ENCODE data around the gene ASB11.

ASB11 gene

DNA sequence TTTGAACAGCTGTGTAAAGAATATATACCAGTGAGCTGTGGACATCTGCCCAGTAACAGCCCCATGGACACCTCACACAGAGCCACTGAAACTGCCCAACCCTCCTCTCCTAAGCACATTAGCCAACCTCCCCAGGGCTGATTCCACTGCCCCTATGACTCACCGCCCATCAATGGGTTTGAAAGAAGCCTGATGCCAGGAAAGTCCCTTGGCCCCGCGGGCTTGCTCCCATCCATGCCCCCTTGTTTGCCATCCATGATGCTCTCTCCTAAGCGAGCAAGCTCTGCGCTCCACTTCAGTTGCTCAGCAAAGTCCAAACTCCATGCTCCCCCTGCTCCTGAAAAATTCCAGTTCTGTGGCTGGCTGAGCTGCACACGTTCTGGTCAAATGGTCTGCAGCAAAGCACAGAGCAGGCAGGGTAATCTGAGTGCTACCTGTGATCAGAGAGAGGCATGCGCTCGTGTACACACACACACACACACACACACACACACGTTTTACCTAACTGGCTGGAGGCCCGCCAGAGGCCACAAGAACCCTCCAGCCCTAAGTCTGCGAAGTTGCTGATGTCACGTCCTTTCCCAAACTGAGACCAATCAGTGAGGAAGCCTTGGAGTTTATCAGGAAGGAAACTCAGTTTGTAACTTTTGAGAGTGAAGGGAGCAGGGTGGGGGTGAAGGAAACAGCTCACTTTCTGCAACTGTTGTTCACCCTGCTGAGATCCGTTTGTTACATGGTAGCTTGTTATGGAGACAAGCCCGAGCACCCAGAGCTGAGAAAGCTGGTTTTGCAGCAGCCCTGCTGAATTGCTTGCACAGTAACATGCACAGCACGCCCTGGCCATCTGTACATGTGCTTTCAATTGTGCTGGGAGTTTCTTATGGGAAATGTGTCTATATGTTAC is 45.6 kb downstream of the ASB11 start, which contains the start of gene ASB9:
Gene ASB9, minus strand, starts transcription at position 466 of the 904 bp plus-strand sequence. Its CDS starts 209 bp downstream, at position 257.
- H3K36me3 ChIP-seq (ENCODE audit: control insufficient read depth in 1 of 2, insufficient read depth in 2 of 2, low read length in 2 of 2) = no peaks in the 10 kb centered on the region
- no peaks in the 10 kb centered on the region for H3K27me3 ChIP-seq (ENCODE audit: low read depth, low read length)
- peaks cover 0 to 9% of the 10 kb centered on the region in 2 donors for H3K4me1 ChIP-seq (ENCODE audit: control insufficient read depth in 1 of 2, insufficient read depth in 2 of 2, low read length in 2 of 2)
- H3K9me3 ChIP-seq (ENCODE audit: control insufficient read depth in 1 of 2, low read length in 2 of 2) = no peaks in the 10 kb centered on the region
- H3K27ac ChIP-seq (ENCODE audit: low read length) = no peak within 1 kb of the TSS
- H3K4me3 ChIP-seq (ENCODE audit: low read depth in 1 of 2, low read length in 2 of 2) = peak within 1 kb of the TSS; percentile 28 to 30

- Histone ChIP-seq H3K4me3 (ENCODE audit: low read depth in 1 of 2, low read length in 2 of 2) (no peak overlapping the region), H3K27ac (ENCODE audit: low read length) (no peak overlapping the region), H3K36me3 (ENCODE audit: control insufficient read depth in 1 of 2, insufficient read depth in 2 of 2, low read length in 2 of 2) (no peaks in the 10 kb centered on the region), H3K4me1 (ENCODE audit: control insufficient read depth in 1 of 2, insufficient read depth in 2 of 2, low read length in 2 of 2) (peaks cover 0 to 9% of the 10 kb centered on the region in 2 donors), H3K9me3 (ENCODE audit: control insufficient read depth in 1 of 2, low read length in 2 of 2) (no peaks in the 10 kb centered on the region), H3K27me3 (ENCODE audit: low read depth, low read length) (no peaks in the 10 kb centered on the region)
Measured at GRCh38 chrX:15269120-15269519, 46.3 kb downstream of the ASB11 start.

- no peaks in the 10 kb centered on the region for H3K4me1 ChIP-seq (ENCODE audit: control insufficient read depth in 1 of 2, insufficient read depth in 2 of 2, low read length in 2 of 2)
- no peaks in the 10 kb centered on the region for H3K36me3 ChIP-seq (ENCODE audit: control insufficient read depth in 1 of 2, insufficient read depth in 2 of 2, low read length in 2 of 2)
- no peak overlapping the region for H3K27ac ChIP-seq (ENCODE audit: low read length)
- H3K27me3 ChIP-seq (ENCODE audit: low read depth, low read length) = no peaks in the 10 kb centered on the region
- no peaks in the 10 kb centered on the region for H3K9me3 ChIP-seq (ENCODE audit: control insufficient read depth in 1 of 2, low read length in 2 of 2)
- H3K4me3 ChIP-seq (ENCODE audit: low read depth in 1 of 2, low read length in 2 of 2) = no peak overlapping the region
Measured at GRCh38 chrX:15254852-15255251, 60.6 kb downstream of the ASB11 start.

- H3K4me3 ChIP-seq (ENCODE audit: low read depth in 1 of 2, low read length in 2 of 2) = no peak overlapping the region
- no peak overlapping the region for H3K27ac ChIP-seq (ENCODE audit: low read length)
- H3K9me3 ChIP-seq (ENCODE audit: control insufficient read depth in 1 of 2, low read length in 2 of 2) = no peaks in the 10 kb centered on the region
- H3K36me3 ChIP-seq (ENCODE audit: control insufficient read depth in 1 of 2, insufficient read depth in 2 of 2, low read length in 2 of 2) = no peaks in the 10 kb centered on the region
- H3K4me1 ChIP-seq (ENCODE audit: control insufficient read depth in 1 of 2, insufficient read depth in 2 of 2, low read length in 2 of 2) = no peaks in the 10 kb centered on the region
- no peaks in the 10 kb centered on the region for H3K27me3 ChIP-seq (ENCODE audit: low read depth, low read length)
Measured at GRCh38 chrX:15245896-15246295, 69.5 kb downstream of the ASB11 start.

DNA sequence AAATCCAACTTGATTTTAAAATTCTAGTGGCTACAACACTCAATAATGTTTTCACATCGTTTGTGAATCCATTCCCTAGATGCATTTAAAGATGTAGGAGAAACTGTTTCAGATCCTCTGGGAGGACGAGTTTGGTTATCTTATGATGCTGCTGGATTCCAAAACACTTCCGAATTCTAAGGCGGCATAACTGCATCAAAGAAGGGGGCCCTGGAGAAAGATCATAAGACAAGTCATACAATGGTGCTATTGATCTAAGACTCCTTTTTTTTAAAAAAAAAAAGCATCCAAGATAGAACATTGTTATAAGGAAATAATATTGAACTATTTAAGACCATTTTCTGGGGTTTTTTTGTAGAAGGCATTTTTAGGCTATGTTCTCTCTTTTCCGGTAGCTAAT is 71.0 kb downstream of the ASB11 start:
- Histone ChIP-seq H3K36me3 (ENCODE audit: control insufficient read depth in 1 of 2, insufficient read depth in 2 of 2, low read length in 2 of 2) (no peaks in the 10 kb centered on the region), H3K27ac (ENCODE audit: low read length) (no peak overlapping the region), H3K4me3 (ENCODE audit: low read depth in 1 of 2, low read length in 2 of 2) (no peak overlapping the region), H3K4me1 (ENCODE audit: control insufficient read depth in 1 of 2, insufficient read depth in 2 of 2, low read length in 2 of 2) (no peaks in the 10 kb centered on the region), H3K27me3 (ENCODE audit: low read depth, low read length) (no peaks in the 10 kb centered on the region), H3K9me3 (ENCODE audit: control insufficient read depth in 1 of 2, low read length in 2 of 2) (no peaks in the 10 kb centered on the region)

- Histone ChIP-seq H3K9me3 (ENCODE audit: control insufficient read depth in 1 of 2, low read length in 2 of 2) (no peaks in the 10 kb centered on the region), H3K4me1 (ENCODE audit: control insufficient read depth in 1 of 2, insufficient read depth in 2 of 2, low read length in 2 of 2) (no peaks in the 10 kb centered on the region), H3K27me3 (ENCODE audit: low read depth, low read length) (no peaks in the 10 kb centered on the region), H3K27ac (ENCODE audit: low read length) (no peak overlapping the region), H3K36me3 (ENCODE audit: control insufficient read depth in 1 of 2, insufficient read depth in 2 of 2, low read length in 2 of 2) (no peaks in the 10 kb centered on the region), H3K4me3 (ENCODE audit: low read depth in 1 of 2, low read length in 2 of 2) (no peak overlapping the region)
Measured at GRCh38 chrX:15242899-15243555, 72.4 kb downstream of the ASB11 start.

DNA sequence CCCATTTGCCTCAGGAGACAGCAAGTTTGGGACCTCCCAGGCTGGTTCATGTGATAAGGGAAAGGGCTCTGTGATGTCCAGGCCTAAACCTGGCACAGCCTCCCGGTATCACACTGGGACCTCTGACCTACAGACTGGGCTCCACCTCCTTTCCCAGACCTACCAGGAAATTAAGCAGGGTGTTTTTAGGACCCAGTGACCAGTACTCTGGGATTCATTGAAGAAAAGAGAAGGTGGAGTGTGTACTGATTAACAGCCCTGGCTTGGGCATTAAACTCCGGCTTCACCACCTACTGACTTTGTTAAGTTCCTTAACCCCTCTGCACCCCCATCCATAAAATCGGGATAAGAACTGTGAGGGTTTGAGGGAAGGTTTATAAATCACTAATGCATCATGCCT is 74.1 kb downstream of the ASB11 start:
- H3K27me3 ChIP-seq (ENCODE audit: low read depth, low read length) = no peaks in the 10 kb centered on the region
- H3K9me3 ChIP-seq (ENCODE audit: control insufficient read depth in 1 of 2, low read length in 2 of 2) = no peaks in the 10 kb centered on the region
- no peak overlapping the region for H3K27ac ChIP-seq (ENCODE audit: low read length)
- H3K36me3 ChIP-seq (ENCODE audit: control insufficient read depth in 1 of 2, insufficient read depth in 2 of 2, low read length in 2 of 2) = no peaks in the 10 kb centered on the region
- no peak overlapping the region for H3K4me3 ChIP-seq (ENCODE audit: low read depth in 1 of 2, low read length in 2 of 2)
- no peaks in the 10 kb centered on the region for H3K4me1 ChIP-seq (ENCODE audit: control insufficient read depth in 1 of 2, insufficient read depth in 2 of 2, low read length in 2 of 2)

DNA sequence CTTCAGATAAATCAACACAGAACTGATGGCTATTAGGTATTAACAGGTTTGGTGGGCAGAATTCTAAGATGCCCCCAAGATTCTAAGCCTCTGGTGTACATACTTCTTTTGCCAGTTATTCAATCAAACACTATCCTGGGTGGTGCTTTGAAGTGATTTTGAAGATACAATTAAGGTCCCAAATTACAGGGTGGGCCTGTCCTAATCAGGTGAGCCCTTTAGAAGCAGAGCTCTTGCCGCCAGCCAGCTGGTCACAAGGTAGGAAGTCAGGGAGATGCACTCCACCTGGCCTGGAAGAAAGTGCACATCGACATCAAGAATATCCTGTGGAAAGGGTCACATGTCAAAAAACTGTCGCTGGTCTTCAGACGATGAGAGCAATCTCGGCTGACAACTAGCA is 75.0 kb downstream of the ASB11 start:
- H3K27me3 ChIP-seq (ENCODE audit: low read depth, low read length) = no peaks in the 10 kb centered on the region
- H3K27ac ChIP-seq (ENCODE audit: low read length) = no peak overlapping the region
- H3K4me3 ChIP-seq (ENCODE audit: low read depth in 1 of 2, low read length in 2 of 2) = no peak overlapping the region
- H3K9me3 ChIP-seq (ENCODE audit: control insufficient read depth in 1 of 2, low read length in 2 of 2) = no peaks in the 10 kb centered on the region
- H3K4me1 ChIP-seq (ENCODE audit: control insufficient read depth in 1 of 2, insufficient read depth in 2 of 2, low read length in 2 of 2) = no peaks in the 10 kb centered on the region
- no peaks in the 10 kb centered on the region for H3K36me3 ChIP-seq (ENCODE audit: control insufficient read depth in 1 of 2, insufficient read depth in 2 of 2, low read length in 2 of 2)

- no peaks in the 10 kb centered on the region for H3K27me3 ChIP-seq (ENCODE audit: low read depth, low read length)
- H3K4me3 ChIP-seq (ENCODE audit: low read depth in 1 of 2, low read length in 2 of 2) = no peak overlapping the region
- H3K27ac ChIP-seq (ENCODE audit: low read length) = no peak overlapping the region
- no peaks in the 10 kb centered on the region for H3K36me3 ChIP-seq (ENCODE audit: control insufficient read depth in 1 of 2, insufficient read depth in 2 of 2, low read length in 2 of 2)
- H3K4me1 ChIP-seq (ENCODE audit: control insufficient read depth in 1 of 2, insufficient read depth in 2 of 2, low read length in 2 of 2) = no peaks in the 10 kb centered on the region
- no peaks in the 10 kb centered on the region for H3K9me3 ChIP-seq (ENCODE audit: control insufficient read depth in 1 of 2, low read length in 2 of 2)
Measured at GRCh38 chrX:15236146-15236545, 79.3 kb downstream of the ASB11 start.

- H3K36me3 ChIP-seq (ENCODE audit: control insufficient read depth in 1 of 2, insufficient read depth in 2 of 2, low read length in 2 of 2) = no peaks in the 10 kb centered on the region
- H3K27me3 ChIP-seq (ENCODE audit: low read depth, low read length) = no peaks in the 10 kb centered on the region
- H3K27ac ChIP-seq (ENCODE audit: low read length) = no peak overlapping the region
- no peaks in the 10 kb centered on the region for H3K4me1 ChIP-seq (ENCODE audit: control insufficient read depth in 1 of 2, insufficient read depth in 2 of 2, low read length in 2 of 2)
- no peaks in the 10 kb centered on the region for H3K9me3 ChIP-seq (ENCODE audit: control insufficient read depth in 1 of 2, low read length in 2 of 2)
- H3K4me3 ChIP-seq (ENCODE audit: low read depth in 1 of 2, low read length in 2 of 2) = no peak overlapping the region
Measured at GRCh38 chrX:15235001-15235400, 80.4 kb downstream of the ASB11 start.

DNA sequence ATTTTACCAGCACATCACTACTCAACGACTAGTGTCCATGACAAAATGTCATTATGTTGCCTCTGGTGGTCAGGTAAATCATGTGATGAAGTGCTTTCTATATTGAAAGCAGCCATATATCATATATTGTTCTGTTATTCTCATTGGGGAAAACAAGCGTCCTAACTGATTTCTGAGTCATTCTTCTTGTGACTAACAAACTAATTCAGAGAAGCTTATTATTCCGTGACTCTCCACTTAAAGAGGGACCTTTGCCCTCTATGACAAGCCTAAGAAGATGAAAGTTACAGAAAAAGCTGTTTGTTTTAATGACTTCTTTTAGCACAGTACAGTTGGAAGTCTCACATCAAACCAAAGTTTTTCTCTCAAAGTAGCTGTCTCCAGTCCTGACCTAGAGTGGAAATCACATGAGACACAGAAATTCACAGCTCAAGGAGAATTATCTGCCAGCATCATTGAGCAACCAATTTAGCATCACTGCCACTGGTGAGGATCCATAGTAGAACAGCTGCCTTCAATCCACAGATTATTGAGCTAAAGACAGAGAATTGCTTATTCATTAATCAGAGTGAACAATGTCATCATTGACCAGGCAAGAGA is 81.9 kb downstream of the ASB11 start:
- Histone ChIP-seq H3K4me3 (ENCODE audit: low read depth in 1 of 2, low read length in 2 of 2) (no peak overlapping the region), H3K9me3 (ENCODE audit: control insufficient read depth in 1 of 2, low read length in 2 of 2) (no peaks in the 10 kb centered on the region), H3K4me1 (ENCODE audit: control insufficient read depth in 1 of 2, insufficient read depth in 2 of 2, low read length in 2 of 2) (no peaks in the 10 kb centered on the region), H3K27ac (ENCODE audit: low read length) (no peak overlapping the region), H3K36me3 (ENCODE audit: control insufficient read depth in 1 of 2, insufficient read depth in 2 of 2, low read length in 2 of 2) (no peaks in the 10 kb centered on the region), H3K27me3 (ENCODE audit: low read depth, low read length) (no peaks in the 10 kb centered on the region)

All from muscle layer of duodenum (tissue), 2 donors.